SK-N-SH (cell line): ENCODE measurements around the gene HOXC10. TPM values are rescaled to one million over a fixed set of nuclear protein-coding genes. Genes with fewer than 3 reads are reported as not detected.

Source experiments
- CTCF ChIA-PET: fragments of 300-600, 350-600 bp; formaldehyde crosslinking; extraction: SDS; loops from one replicate; lab custom pipeline; 2021; lab: Yijun Ruan, JAX
- POLR2A ChIA-PET: fragments of 350-600 bp; sonication (Branson Sonifier 250); formaldehyde crosslinking; extraction: SDS; loops from one replicate; lab custom pipeline; 2020; ENCODE audit warnings: antibody characterized with exemption, inconsistent platforms; lab: Yijun Ruan, JAX
- DNase-seq: peaks from one replicate; pipeline ENCODE4 v3.0.0; 2012
- H2AFZ ChIP-seq: fragments of 200-600 bp; sonication (generic); 2 replicates; pipeline ENCODE4 v1.8.1; 2016; ENCODE audit warnings: antibody characterized with exemption, mild to moderate bottlenecking, low read depth
- H3F3A ChIP-seq: fragments of 200-600 bp; sonication (generic); replicated peaks from 2 replicates; pipeline ENCODE3; 2016; ENCODE audit warnings: antibody characterized with exemption, mild to moderate bottlenecking; ENCODE audit not compliant: insufficient read depth
- H3K27ac ChIP-seq, 2 experiments: fragments of 200-500 bp in 1 of 2; fragments of 200-600 bp in 1 of 2; sonication (Bioruptor generic) in 1 of 2; sonication (generic), shearing (Covaris generic) in 1 of 2; 2 replicates each; pipeline versions ENCODE4 v1.5.1 to v1.6.1; 2014 to 2016; ENCODE audit warnings: low read depth in 2 of 2, inconsistent platforms in 1 of 2, low read length in 1 of 2, mild to moderate bottlenecking in 1 of 2, mixed read lengths in 1 of 2
- H3K27me3 ChIP-seq: fragments of 200-600 bp; sonication (generic), shearing (Covaris generic); 2 replicates; pipeline ENCODE4 v1.6.1; 2016; ENCODE audit warnings: mixed run types; ENCODE audit not compliant: insufficient read depth
- H3K36me3 ChIP-seq, 2 experiments: fragments of 200-500 bp in 1 of 2; fragments of 200-600 bp in 1 of 2; sonication (Bioruptor generic) in 1 of 2; sonication (generic) in 1 of 2; replicated peaks in 1 of 2; 2 replicates each; pipeline versions ENCODE3 to v1.5.1; 2014 to 2016; ENCODE audit warnings: low read length in 1 of 2, mild to moderate bottlenecking in 1 of 2; ENCODE audit not compliant: insufficient read depth in 2 of 2, control insufficient read depth in 1 of 2
- H3K4me1 ChIP-seq, 2 experiments: fragments of 200-500 bp in 1 of 2; fragments of 200-600 bp in 1 of 2; sonication (Bioruptor generic) in 1 of 2; sonication (generic), shearing (Covaris generic) in 1 of 2; 2 replicates each; pipeline versions ENCODE4 v1.5.1 to v1.6.1; 2014 to 2016; ENCODE audit warnings: low read depth in 1 of 2, low read length in 1 of 2, mixed run types in 1 of 2; ENCODE audit not compliant: insufficient read depth in 2 of 2, control insufficient read depth in 1 of 2
- H3K4me2 ChIP-seq: fragments of 200-600 bp; sonication (generic), shearing (Covaris generic); 2 replicates; pipeline ENCODE4 v1.6.1; 2017; ENCODE audit warnings: mixed run types
- H3K4me3 ChIP-seq, 2 experiments: fragments of 200-500 bp in 1 of 2; fragments of 200-600 bp in 1 of 2; sonication (Bioruptor generic) in 1 of 2; sonication (generic), shearing (Covaris generic) in 1 of 2; 2 replicates each; pipeline versions ENCODE4 v1.5.1 to v1.8.1; 2014 to 2016; ENCODE audit warnings: low read depth in 2 of 2, inconsistent platforms in 1 of 2, low read length in 1 of 2, mild to moderate bottlenecking in 1 of 2, mixed read lengths in 1 of 2, moderate library complexity in 1 of 2
- H3K79me2 ChIP-seq: fragments of 200-600 bp; sonication (generic); 2 replicates; pipeline ENCODE4 v1.8.1; 2017; ENCODE audit warnings: mild to moderate bottlenecking; ENCODE audit not compliant: insufficient read depth
- H3K9ac ChIP-seq: fragments of 200-600 bp; sonication (generic); 2 replicates; pipeline ENCODE4 v1.6.1; 2017; ENCODE audit warnings: mixed run types
- H3K9me2 ChIP-seq: fragments of 200-600 bp; sonication (generic); 2 replicates; pipeline ENCODE4 v1.6.1; 2017; ENCODE audit warnings: mixed run types
- H3K9me3 ChIP-seq: fragments of 200-600 bp; sonication (generic); 2 replicates; pipeline ENCODE4 v1.6.1; 2017; ENCODE audit warnings: mixed run types, mild to moderate bottlenecking, moderate library complexity
- H4K20me1 ChIP-seq: fragments of 200-600 bp; sonication (generic); 2 replicates; pipeline ENCODE4 v1.6.1; 2017; ENCODE audit warnings: mild to moderate bottlenecking, mixed run types; ENCODE audit not compliant: insufficient read depth
- FOXM1 ChIP-seq: IDR thresholded peaks from 2 replicates; pipeline ENCODE4 v1.4.0; 2012; ENCODE audit warnings: low read depth, mild to moderate bottlenecking
- MXI1 ChIP-seq: IDR thresholded peaks from 2 replicates; pipeline ENCODE4 v1.6.1; 2012; ENCODE audit warnings: mild to moderate bottlenecking, low read depth, low read length, improper control_type of control experiment
- RAD21 ChIP-seq: IDR thresholded peaks from 2 replicates; pipeline ENCODE4 v1.6.1; 2012; ENCODE audit warnings: mild to moderate bottlenecking, low read length
- TAF1 ChIP-seq: IDR thresholded peaks from 2 replicates; pipeline ENCODE4 v1.6.1; 2012; ENCODE audit warnings: low read depth, mild to moderate bottlenecking, low read length, moderate library complexity, borderline replicate concordance
- USF1 ChIP-seq: IDR thresholded peaks from 2 replicates; pipeline ENCODE4 v1.4.0; 2012; ENCODE audit warnings: low read depth, borderline replicate concordance
- WGBS: methylation state at CpG from one replicate; pipeline ENCODE4 v1.1.6; 2017; ENCODE audit warnings: low lambda C conversion rate; 5-methylcytosine and 5-hydroxymethylcytosine counted together
- polyA plus RNA-seq, 3 experiments: library from polyadenylated mRNA; depleted of rRNA; stranded (reverse); fragments of >200 nt; gene quantifications; 2 replicates each; pipeline ENCODE4 v1.2.3, GENCODE V29; 2012
- TF ChIP-seq, protein P1 (sequence below): IDR thresholded peaks from 2 replicates; pipeline ENCODE4 v1.4.0; 2012; ENCODE audit warnings: low read depth, borderline replicate concordance

HOXC10 gene
- polyA plus RNA-seq, 1 of the 3 experiments (the other 2 are of a cell fraction), result 0.03 TPM

- peaks cover 3% of the 10 kb centered on the region for H3F3A ChIP-seq
- no peak overlapping the region for H3K4me3 ChIP-seq
- POLR2A ChIA-PET, result interaction anchor here (0.7 to 1.2 kb wide), 3 partner anchors 10 to 108 kb away, joined by 3 read pairs; partner anchors contain the start of gene HOXC8
- peaks cover 0 to 28% of the 10 kb centered on the region in 2 experiments; a peak in 1 of 4 replicates for H3K4me1 ChIP-seq
- H3K9ac ChIP-seq, result no peak overlapping the region
- H3K9me2 ChIP-seq, result no peaks in the 10 kb centered on the region
- H3K79me2 ChIP-seq, result no peaks in the 10 kb centered on the region
- H4K20me1 ChIP-seq, result no peaks in the 10 kb centered on the region
- TF ChIP-seq, protein P1, sequence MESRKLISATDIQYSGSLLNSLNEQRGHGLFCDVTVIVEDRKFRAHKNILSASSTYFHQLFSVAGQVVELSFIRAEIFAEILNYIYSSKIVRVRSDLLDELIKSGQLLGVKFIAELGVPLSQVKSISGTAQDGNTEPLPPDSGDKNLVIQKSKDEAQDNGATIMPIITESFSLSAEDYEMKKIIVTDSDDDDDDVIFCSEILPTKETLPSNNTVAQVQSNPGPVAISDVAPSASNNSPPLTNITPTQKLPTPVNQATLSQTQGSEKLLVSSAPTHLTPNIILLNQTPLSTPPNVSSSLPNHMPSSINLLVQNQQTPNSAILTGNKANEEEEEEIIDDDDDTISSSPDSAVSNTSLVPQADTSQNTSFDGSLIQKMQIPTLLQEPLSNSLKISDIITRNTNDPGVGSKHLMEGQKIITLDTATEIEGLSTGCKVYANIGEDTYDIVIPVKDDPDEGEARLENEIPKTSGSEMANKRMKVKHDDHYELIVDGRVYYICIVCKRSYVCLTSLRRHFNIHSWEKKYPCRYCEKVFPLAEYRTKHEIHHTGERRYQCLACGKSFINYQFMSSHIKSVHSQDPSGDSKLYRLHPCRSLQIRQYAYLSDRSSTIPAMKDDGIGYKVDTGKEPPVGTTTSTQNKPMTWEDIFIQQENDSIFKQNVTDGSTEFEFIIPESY, result no peak
- TF ChIP-seq TAF1 (no peak), RAD21 (no peak)
- TF ChIP-seq, all 33 proteins: peak for 0
- Histone ChIP-seq H2AFZ (peak overlapping the region; percentile 96; the same call in 1 of the 2 replicates), H3K27ac (no peak overlapping the region), H3K36me3 (no peaks in the 10 kb centered on the region), H3K4me2 (peak overlapping the region; percentile 22; the same call in 1 of the 2 replicates), H3K9me3 (no peaks in the 10 kb centered on the region), H3K27me3 (no peaks in the 10 kb centered on the region)
- 97% methylated on average over 3 of the region's 3 CpGs for WGBS
- CTCF ChIA-PET, result interaction anchor here (0.7 to 23.2 kb wide), 6 partner anchors 14 to 187 kb away, joined by 3 to 548 read pairs (median 82); partner anchors contain the start of genes HOXC10, HOXC8 and SMUG1
- no peak for DNase-seq
Measured at GRCh38 chr12:54027442-54027786, 42.5 kb downstream of the HOXC10 start.

- Histone ChIP-seq H3F3A (peaks cover 4% of the 10 kb centered on the region), H3K36me3 (no peaks in the 10 kb centered on the region), H3K4me2 (peak within 1 kb of the TSS; percentile 98), H3K27me3 (no peaks in the 10 kb centered on the region), H3K27ac (peak within 1 kb of the TSS; percentile 12 to 82; a peak in 3 of 4 replicates), H3K4me3 (peak within 1 kb of the TSS; percentile 62 to 70), H2AFZ (peak within 1 kb of the TSS; percentile 96), H3K4me1 (peaks cover 0 to 30% of the 10 kb centered on the region in 2 experiments; a peak in 1 of 4 replicates), H3K9ac (peak within 1 kb of the TSS; percentile 64), H3K79me2 (no peaks in the 10 kb centered on the region), H3K9me3 (no peaks in the 10 kb centered on the region), H3K9me2 (no peaks in the 10 kb centered on the region), H4K20me1 (no peaks in the 10 kb centered on the region)
- ChIA-PET CTCF (interaction anchor here (0.7 to 23.2 kb wide), 9 partner anchors 11 to 190 kb away, joined by 3 to 548 read pairs (median 5); partner anchors contain the start of genes HOXC10, HOXC8 and SMUG1), POLR2A (interaction anchor here (0.7 to 1.2 kb wide), 2 partner anchors 11 to 19 kb away, joined by 3 read pairs; partner anchors contain the start of gene HOXC8)
- peak; percentile 90 for DNase-seq
- TF ChIP-seq FOXM1 (no peak), MXI1 (peak; percentile 37; the same call in 1 of the 2 replicates), USF1 (peak; percentile 91)
- 17% methylated on average over 36 of the region's 36 CpGs for WGBS
Measured at GRCh38 chr12:54028314-54029201, 43.6 kb downstream of the HOXC10 start, which contains the start of gene HOXC6. Gene HOXC6 (plus strand): TSS chr12:54028440. CDS start chr12:54028522, 82 bp downstream.
